ENCODE results near the gene METTL1.

The METTL1 gene

DNA sequence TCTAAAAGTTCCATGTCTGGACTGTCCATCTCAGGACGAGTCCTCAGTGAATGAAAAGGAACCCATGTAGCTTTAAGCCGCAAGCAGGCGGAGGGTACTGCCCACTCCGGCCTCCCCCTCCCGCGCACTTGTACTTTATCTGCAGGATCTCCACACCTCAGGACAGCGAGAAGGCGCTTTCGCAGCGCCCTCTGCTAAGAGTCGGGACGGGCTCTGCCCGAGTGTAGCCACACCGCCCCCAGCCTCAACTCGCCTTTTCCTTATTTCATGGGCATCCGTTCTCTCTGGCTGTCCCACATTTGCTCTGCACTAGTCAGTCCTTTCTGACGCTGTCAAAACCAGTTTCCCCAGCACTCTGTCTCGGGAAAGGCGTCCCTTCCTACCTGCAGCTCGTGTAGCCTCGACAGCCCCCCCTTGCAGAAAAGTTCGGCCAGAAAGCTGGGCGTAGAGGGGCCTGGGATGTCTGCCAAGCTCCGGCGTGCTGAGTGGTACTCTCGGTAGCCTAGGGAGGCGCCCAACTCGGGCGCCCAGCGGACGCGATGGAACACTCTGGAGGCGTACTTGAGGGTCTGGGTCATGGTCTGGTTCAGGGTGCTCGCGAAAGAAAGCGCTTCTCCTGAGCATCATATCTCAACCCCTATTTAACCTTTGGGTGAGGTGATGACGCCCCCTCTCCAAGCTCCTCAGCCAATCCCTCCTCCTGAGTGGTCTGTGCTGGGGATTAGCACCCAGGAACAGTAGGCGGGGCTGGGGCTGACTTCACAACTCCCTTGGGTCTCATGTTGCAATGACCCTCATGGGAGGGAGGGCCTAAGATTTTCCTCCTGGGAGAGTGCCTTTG is 5.2 kb downstream of the METTL1 start, which contains the start of gene CYP27B1:
Gene CYP27B1 (minus strand): TSS at position 615 of the 841 bp plus-strand sequence. CDS start 37 bp downstream, at position 578.
- no peak for DNase-seq

DNA sequence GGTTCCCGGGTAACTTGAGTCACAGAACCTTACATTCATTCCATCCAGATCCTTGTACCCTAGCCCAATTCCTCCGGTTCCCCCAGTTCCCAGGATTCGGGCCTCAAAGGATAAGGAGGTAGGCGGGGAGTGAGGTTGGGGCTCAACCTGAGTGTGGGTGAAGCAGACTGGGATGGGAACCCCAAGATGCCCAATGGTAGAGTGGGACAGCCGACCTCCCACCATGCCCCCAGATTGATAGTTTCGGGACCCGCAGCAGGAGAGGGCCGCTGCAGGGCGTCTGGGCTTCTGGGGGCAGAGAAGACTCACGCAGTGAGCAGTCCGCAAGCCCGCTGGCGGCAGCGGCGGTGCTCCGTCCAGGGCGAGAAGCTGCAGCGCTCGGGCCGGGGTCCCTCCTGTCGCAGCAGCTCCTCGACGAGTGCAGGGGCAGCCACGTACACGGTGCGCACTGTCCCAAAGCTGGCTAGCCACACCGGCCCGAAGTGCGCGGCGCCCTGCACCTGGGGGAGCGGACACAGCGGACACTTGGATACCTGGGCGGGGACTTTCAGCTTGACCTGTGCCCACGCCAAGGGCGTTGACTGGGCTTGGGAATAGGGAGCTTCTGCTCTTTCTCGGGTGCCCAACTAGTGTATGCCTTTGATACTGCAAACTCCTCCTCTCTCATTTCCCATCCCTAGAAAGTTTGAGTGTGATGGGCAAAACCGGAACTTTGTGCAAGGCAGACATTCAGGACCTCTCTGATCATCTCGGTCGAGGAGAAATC is 6.0 kb downstream of the METTL1 start:
- no peak for DNase-seq

DNA sequence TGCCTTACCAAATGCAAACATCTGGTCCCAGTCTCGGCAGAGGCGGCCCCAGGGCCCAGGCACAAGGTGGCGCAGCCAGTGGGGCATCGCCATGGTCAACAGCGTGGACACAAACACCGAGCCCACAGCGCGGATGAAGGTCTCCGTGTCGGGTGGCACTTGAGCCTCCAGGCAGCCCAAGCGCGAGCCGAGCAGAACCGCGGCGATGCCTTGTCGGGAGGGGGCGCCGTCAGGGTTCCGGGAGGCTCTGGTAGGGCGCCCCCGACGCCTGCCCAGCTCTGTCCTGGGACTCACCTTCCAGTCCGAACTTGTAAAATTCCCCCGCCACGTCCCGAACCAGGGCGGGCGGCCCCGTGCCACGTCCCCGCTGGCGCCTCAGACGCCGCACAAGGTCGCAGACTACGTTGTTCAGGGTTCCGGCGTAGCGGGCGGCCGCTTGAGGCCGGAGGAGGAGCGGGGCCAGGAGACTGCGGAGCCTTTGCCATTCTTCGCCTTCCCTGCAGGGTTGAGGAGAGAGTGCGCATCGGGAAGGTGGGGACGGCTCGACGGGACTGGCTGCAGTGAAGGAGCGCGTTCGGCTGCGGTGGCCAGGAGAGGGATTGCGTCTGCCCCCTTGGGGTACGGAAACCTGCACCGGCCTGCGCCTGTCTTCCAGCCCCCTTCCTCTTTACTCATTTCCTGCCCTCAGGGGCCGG is 6.8 kb downstream of the METTL1 start:
- DNase-seq = peak; percentile 68

DNA sequence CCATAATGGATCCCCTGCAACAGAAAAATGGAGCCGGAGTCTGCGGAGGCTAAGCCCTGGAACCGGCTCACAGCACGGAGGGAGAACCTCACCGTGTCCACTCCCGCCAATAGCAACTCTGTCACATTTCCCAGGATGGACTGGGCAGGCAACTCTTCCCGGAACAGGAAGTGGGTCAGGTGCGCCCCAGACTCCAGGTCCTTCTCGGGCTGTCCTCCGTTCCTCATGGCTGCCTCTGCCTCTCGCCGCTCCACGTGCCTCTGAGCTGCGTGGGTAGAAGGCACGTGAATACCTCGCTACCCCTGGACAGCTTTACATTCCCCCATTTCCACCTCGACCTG is 7.3 kb downstream of the METTL1 start:
- no peak for DNase-seq

DNA sequence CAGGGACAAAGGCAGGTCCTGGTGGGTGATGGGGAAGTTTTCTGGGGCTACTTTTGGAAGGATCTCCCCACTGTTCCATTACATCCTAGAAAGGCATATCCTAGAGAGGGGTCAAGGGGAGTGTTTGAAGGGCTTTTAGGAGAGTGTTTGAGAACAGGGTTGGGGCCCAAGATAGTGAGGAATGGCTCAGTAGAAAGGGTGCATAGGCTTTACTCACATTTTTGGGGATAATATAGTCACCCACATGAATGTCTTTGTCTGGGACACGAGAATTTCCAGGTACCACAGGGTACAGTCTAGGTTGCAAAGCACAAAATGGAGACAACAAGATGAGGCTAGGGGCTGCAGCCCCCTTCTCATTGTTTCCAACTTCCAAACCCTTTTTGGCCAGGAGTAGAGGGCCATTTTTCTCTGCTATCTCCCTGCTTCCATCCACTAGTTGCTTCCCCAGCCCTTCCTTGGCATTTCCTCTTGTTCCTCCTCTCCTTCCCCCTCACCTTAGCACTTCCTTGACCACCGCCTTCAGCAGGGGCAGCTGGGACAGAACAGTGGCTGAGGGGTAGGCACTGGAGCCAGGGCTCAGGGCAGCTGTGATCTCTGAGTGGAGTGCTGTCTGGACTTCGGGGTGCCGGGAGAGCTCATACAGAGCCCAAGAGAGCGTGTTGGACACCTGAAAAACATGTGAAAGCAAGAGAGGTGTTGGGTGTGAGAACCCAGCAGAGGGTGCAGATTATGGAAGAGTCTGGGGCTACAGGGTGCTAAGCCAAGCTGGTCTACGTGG is 7.8 kb downstream of the METTL1 start:
- no peak for DNase-seq

DNA sequence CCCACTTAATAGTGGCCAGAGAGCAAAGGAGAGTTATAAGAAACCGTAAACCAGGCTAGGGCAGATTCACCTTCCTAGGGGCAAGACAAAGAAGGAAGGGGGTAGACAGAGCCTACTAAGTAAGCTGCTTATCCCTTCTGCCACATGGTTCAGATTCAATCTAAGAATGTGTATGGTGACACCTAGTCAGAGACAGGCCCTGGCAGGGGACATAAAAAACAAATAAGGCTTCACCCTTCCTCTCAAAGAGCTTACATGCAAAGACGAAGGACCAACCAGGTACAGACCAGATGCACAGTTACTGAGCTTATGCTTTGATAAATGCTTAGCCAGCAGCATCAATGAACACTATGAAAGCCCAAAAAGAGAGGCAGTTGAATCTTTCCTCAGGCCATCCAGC is 9.4 kb downstream of the METTL1 start:
- DNase-seq = no peak

DNA sequence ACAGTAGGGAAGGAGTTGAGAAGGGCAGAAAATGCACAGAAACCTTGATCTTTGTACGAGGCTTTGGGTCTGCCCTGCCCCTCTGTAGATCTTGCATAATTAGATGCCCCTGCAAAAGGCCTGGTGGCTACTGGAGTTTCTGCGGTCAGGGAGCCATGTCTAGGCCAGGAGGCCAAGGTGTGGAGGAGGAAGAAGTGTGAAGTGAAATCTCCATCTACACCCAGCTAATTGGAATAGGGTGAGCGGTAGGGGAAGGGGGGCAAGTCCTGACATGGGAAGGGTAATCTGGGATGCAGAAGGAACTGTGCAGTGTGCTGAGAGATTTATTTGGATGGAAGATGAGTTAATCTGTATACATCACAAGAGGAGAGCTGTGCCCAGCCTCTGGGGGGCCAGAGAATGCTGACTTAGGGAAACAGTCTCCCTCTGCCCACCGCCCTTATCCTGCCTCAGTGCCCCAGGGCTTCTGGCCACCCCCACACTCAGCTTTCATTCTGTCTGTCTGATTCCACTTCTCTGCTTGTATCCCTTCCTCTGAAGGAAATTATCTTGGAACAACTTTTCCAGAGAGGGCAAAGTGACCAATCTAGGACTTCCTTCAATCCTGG is 10.4 kb downstream of the METTL1 start:
- no peak for DNase-seq

DNA sequence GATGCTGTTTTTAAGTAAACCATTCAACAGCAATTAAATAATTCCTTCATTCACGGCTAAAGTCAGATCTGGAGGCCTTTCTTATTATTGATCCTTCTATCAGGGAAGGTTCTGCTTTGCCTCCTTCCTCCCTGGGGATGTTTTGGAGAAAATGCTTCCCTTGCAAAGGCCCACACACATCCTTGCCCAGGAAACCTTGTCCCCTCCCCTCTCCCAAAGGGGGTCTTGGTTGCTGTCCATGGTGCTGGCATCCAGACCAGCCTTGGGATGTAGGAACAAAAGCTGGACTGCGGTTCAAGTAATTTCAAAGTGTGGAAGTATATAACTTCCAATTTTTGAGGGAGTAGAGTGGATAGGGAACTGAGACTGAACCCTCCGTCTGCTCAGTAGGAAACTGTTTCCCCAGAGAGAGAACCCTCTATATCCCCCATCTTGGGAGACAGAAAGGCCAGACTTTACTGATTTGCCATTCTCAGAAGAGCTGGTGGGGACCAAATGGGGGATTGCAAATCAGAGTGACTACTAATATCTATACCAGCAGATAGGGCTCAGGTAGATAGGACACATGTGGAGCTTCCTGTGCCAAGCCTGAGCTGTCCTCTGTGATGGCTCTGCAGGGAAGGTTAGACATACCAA is 11.4 kb downstream of the METTL1 start:
- no peak for DNase-seq

DNA sequence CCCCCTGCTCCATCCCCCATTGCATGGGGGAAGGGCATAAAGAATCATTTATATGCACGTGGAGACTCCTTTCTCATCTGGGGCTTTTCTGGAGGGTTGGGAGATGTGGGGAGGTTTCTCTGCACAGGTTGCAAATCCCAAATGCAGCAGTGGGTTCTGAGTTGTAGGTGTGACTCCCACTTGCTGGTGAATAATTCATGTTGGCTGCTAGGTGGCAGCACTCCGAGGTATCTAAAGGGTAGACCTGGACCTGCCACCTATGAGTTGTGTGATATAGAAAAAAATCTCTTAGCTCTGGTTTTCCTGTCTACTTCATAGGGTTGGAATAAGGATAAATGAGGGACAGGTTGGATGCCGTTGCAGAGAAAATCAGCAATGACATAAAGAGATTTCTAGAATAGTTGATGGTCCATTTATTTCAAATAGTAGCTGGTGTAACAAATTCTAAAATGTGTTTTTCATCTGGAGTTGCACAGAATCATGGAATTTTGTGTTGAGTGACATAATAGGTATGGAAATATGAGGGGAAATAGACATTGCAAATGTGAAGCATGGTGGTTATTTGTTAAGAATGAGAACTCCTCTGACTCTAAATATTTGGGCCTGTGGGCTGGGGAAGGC is 12.4 kb downstream of the METTL1 start:
- peak; percentile 69 for DNase-seq

DNA sequence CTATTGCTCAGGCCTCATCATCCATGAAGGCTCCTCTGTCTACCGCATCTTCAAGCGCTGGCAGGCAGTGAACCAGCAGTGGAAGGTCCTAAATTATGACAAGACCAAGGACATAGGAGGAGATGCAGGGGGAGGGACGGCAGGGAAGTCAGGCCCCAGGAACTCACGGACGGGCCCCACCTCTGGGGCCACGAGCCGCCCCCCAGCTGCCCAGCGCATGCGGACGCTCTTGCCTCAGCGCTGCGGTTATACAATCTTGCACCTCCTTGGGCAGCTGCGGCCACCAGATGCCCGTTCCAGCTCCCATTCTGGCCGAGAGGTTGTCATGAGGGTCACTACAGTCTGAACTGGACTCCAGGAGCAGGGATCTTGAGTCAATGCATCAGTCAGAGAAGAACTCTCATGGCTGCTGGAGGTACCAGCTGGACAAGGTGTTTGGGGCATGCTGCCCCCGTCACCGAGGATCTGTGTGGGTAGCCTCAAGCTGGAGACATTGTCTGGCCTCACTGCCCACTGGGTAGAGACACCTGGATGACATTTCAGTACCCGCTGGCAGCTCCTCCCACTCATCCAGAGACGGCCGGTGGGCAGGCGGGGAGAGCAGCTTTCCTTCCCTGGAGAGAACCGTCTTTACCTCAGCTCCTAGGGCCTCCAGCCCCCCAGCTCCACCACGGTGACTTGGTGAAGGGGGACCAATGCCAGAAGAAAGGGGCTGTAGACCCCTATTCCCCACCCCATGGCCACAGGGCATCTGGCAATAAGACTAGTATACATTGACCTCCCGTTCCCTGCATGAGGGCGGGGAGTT is 13.1 kb downstream of the METTL1 start:
- DNase-seq = no peak

DNA sequence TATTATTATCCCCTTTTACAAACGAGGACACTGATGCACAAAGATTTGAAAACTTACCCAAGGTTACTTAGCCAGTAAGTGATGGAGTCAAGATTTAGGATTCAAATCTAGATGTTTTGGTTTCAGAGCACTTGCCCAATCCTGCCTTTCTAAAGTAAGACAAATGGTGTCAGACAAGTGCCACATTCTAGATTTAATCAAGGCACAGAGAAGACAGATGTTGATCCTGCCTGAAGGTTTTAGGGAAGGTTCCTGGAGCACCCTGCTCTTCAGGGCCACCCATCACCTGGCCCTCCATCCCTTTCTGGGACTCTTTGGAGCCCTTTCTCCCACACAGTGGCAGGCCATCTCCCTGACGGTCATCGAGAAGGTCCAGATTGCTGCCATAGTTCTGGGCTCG is 14.1 kb downstream of the METTL1 start:
- no peak for DNase-seq

DNA sequence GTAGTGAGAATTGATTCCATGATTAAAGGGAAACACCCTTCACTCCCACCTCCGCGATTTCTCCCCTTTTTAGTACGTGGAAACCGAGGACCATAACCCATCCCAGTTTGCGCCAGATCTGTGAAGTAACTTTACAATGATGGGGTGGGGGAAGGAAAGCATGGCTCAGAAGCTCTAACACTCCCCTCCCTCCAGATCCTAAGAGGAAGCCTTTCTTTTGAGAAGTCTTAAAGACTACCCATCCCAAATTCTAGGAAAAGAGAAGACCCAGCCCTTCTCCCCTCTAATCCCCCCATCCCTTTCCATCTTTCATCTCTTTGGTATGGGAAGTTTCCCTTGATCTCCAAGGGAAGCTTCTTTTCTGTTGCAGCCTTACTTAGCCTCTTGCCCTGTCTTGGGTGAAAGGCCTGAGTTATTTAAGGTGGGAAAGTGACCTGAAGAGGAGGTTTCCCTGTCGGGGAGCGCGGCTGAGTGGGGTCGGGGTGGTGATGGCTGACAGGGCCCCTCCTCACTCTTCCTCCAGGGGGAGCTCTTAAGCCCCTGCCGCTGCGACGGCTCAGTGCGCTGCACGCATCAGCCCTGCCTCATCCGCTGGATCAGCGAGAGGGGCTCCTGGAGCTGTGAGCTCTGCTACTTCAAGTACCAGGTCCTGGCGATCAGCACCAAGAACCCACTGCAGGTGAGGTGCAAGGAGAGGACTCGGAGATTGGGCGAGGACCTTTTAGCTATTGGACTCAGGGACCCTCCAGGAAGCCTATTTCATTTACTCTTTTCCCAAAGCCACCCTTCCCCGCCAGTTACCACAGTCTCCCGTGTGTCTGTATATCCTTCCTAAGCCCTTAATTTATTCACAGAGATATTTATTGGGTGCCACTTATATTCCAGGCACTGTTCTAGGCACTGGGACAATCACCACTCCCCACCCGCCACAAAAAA is 15.2 kb downstream of the METTL1 start:
- DNase-seq = peak; percentile 84

DNA sequence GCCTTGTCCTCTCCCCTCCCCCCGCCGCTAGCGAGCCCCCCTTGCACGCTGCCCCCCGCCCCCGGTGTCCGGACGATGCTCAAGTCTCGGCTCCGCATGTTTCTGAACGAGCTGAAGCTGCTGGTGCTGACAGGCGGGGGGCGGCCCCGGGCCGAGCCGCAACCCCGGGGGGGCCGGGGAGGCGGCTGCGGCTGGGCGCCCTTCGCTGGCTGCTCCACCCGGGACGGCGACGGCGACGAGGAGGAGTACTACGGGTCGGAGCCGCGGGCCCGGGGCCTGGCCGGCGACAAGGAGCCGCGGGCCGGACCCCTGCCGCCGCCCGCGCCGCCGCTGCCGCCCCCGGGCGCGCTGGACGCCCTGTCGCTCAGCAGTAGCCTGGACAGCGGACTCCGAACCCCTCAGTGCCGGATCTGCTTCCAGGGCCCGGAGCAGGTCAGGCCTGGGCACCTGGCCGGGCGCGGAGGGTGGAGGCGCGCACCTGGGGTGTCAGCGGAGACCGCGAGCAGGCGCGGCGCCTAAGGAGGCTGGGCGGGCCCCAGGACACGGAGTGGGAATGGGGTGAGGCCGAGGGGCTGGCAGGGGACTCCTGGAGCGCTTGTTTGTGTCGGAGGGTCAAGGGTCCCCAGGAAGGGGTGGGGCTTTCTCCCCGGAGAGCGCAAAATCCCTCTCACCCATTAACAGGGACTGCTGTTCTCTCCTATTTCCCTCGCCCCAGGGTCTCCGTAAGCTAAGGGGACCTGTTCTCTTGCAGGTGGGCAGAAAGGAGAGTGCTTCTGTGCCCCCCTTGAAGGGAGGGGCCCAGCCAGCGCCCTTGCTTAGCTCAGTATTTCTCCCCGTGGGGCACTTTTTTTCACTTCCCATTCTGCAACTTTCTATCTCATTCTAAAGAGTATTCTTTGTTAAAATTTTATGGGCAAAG is 16.2 kb downstream of the METTL1 start:
- peak; percentile 69 for DNase-seq

DNA sequence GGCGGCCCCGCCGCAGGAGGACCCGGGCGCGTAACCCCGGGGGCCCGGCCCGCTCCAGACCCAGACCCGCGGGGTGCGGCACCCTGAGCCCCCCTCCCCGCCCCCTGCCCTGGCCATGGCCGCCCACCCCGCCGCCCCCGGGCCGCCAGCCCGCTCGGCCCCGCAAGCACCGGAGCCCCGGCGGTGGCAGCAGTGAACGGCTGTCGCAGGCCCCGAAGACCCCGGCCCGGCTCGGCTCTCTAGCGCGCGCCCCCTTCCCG is 16.8 kb downstream of the METTL1 start:
- no peak for DNase-seq

DNA sequence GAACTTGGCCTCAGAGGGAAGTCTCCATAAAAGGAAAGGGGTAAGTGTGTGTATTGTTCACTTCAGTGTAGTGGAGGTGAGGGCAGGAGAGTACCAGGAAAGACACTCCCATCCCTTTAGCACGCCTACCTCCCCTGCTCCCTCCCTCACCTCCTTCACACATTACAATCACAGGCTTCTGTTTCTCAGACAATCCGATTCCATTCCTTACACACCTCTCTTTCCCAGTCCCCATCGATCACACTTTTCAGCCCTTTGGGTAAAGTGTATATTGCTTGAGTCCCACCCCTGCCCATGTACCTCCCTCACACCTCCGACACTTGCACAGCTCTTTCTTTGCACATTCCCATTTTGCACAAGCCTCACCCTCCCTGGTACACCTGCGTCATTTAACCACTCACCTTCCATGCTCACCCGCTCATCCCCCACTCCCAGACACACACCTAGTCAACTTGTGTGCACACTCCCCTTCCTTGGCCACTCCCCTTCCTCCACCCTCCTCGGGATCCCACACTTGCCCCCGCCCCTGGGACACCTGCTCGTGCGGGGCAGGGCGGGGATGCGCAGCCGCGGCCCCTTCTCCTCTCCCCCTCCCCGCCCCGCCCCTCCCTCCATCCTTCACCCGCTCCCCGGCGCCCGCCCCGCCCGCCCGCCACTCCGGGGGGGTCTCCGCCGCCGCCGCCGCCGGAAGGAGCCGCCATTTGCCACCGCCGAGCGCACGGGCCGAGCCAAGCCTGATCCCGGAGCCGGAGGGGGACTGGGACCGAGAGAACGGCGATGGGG is 17.3 kb downstream of the METTL1 start, which contains the start of gene MARCHF9:
Gene MARCHF9 (plus strand): TSS at position 693 of the 783 bp plus-strand sequence. CDS start 426 bp downstream, outside the sequence.
- peak; percentile 96 for DNase-seq

DNA sequence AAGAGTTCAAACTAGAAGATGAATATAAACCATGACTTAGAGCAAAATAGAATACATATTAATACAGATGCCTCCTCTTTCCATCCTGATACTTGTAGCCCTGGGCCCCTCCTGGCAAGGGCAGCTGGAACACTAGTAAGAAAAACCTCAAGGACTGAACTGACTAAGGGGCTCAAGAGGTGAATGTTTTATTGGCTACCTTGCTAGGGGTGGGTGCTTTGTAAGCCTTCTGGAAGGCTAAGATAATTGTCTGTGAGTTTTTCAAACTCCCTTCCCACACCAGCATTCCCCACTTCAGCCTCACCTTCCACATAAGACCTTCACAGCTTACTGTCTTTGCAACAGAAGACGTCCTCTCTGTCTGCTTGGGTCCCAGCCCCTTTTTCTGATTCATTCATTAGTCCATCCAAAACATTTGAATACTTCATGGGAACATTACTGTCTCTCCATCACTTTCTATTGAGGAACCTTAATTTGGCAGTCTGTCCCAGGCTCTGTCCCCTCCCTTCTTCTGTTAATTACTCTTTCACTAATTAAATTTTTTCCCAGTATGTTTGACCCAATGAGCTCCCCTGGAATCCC is 18.1 kb downstream of the METTL1 start:
- DNase-seq = no peak

DNA sequence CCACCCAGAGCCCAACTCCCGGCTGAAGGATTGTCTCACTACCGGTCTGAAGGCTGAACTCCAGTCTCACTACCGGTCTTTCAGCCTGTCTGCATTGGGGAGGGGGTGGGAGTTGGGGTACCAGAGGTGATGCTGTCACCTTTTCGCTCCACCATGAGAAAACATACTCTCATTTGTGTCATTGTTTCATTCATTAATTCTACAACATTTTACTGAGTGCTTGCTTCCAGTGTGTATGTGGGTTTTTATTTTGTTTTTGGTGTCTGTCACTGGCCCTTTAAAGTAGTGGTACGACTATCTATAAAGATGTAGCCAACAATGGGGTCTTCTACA is 19.3 kb downstream of the METTL1 start:
- DNase-seq = no peak
